Neural cell (in vitro differentiated cells): ENCODE measurements around the gene ADAMTS20. TPM values are rescaled to one million over a fixed set of nuclear protein-coding genes. Genes with fewer than 3 reads are reported as not detected.
"Not testable (repeated sequence)": the region's sequence is repeated elsewhere in the genome, so short reads cannot be mapped to it uniquely, and the experiment has no call there.

Experiments used
- H2AFZ ChIP-seq: fragments of 200-600, 300-800 bp; sonication (generic), shearing (Covaris generic); 2 replicates; pipeline ENCODE4 v1.6.0; 2014; ENCODE audit warnings: low read depth, mild to moderate bottlenecking, antibody characterized with exemption, low read length, moderate library complexity
- H3F3A ChIP-seq: fragments of 200-600 bp; shearing (Covaris generic); 2 replicates; pipeline ENCODE4 v1.6.1; 2016; ENCODE audit warnings: mild to moderate bottlenecking, moderate library complexity, mixed read lengths, antibody characterized with exemption, low read length; ENCODE audit not compliant: insufficient read depth, poor library complexity, severe bottlenecking
- H3K27ac ChIP-seq: fragments of 200-600, 300-800 bp; sonication (generic), shearing (Covaris generic); 2 replicates; pipeline ENCODE4 v1.5.1; 2014; ENCODE audit warnings: mild to moderate bottlenecking, low read length, moderate library complexity
- H3K27me3 ChIP-seq: fragments of 300-800, 200-600 bp; sonication (generic), shearing (Covaris generic); 2 replicates; pipeline ENCODE4 v1.6.0; 2014; ENCODE audit warnings: mild to moderate bottlenecking, low read depth, low read length, moderate library complexity; ENCODE audit not compliant: insufficient read depth
- H3K36me3 ChIP-seq: fragments of 300-800, 200-600 bp; sonication (generic), shearing (Covaris generic); 2 replicates; pipeline ENCODE4 v1.5.1; 2014; ENCODE audit warnings: mild to moderate bottlenecking, antibody characterized with exemption, low read length, moderate library complexity; ENCODE audit not compliant: insufficient read depth
- H3K4me2 ChIP-seq: fragments of 300-800, 200-600 bp; sonication (generic), shearing (Covaris generic); 2 replicates; pipeline ENCODE4 v1.6.0; 2014; ENCODE audit warnings: mild to moderate bottlenecking, low read length
- H3K4me3 ChIP-seq: fragments of 300-800, 200-600 bp; sonication (generic), shearing (Covaris generic); 2 replicates; pipeline ENCODE4 v1.5.1; 2014; ENCODE audit warnings: mild to moderate bottlenecking, low read length, moderate library complexity
- H3K79me2 ChIP-seq: fragments of 200-600 bp; shearing (Covaris generic); replicated peaks from 2 replicates; pipeline ENCODE4 v1.6.0; 2014; ENCODE audit warnings: mild to moderate bottlenecking, low read length, moderate library complexity; ENCODE audit not compliant: insufficient read depth
- H3K9ac ChIP-seq: fragments of 300-800, 200-600 bp; sonication (generic), shearing (Covaris generic); 2 replicates; pipeline ENCODE4 v1.6.1; 2016; ENCODE audit warnings: mild to moderate bottlenecking, low read length, mixed read lengths
- H3K9me2 ChIP-seq: fragments of 200-600 bp; shearing (Covaris generic); 2 replicates; pipeline ENCODE4 v1.6.1; 2016; ENCODE audit warnings: mild to moderate bottlenecking, low read length, mixed read lengths; ENCODE audit not compliant: insufficient read depth
- H3K9me3 ChIP-seq: fragments of 200-600, 300-800 bp; sonication (generic), shearing (Covaris generic); 2 replicates; pipeline ENCODE4 v1.6.1; 2016; ENCODE audit warnings: mild to moderate bottlenecking, mixed run types, low read length, moderate library complexity, mixed read lengths
- H4K20me1 ChIP-seq: fragments of 200-600 bp; shearing (Covaris generic); 2 replicates; pipeline ENCODE4 v1.6.1; 2016; ENCODE audit warnings: mild to moderate bottlenecking, mixed run types; ENCODE audit not compliant: insufficient read depth
- CTCF ChIP-seq: fragments of 450-650 bp; IDR thresholded peaks from 2 replicates; pipeline ENCODE4 v1.5.1; 2014; ENCODE audit warnings: antibody characterized with exemption, mild to moderate bottlenecking, moderate library complexity; ENCODE audit not compliant: poor library complexity, severe bottlenecking
- EP300 ChIP-seq: fragments of 450-650 bp; conservative IDR thresholded peaks from 2 replicates; pipeline ENCODE4 v1.6.1; 2014; ENCODE audit warnings: antibody characterized with exemption, mild to moderate bottlenecking, moderate library complexity; ENCODE audit not compliant: poor library complexity, severe bottlenecking
- EZH2 ChIP-seq: fragments of 200-600, 300-800 bp; shearing (Covaris generic), sonication (generic); IDR thresholded peaks from 2 replicates; pipeline ENCODE4 v1.6.1; 2014; ENCODE audit warnings: antibody characterized with exemption, low read length, borderline replicate concordance, mild to moderate bottlenecking; ENCODE audit not compliant: insufficient read depth, poor library complexity, severe bottlenecking
- MXI1 ChIP-seq: fragments of 450-650 bp; conservative IDR thresholded peaks from 2 replicates; pipeline ENCODE4 v1.6.1; 2014; ENCODE audit warnings: antibody characterized with exemption, mild to moderate bottlenecking; ENCODE audit not compliant: poor library complexity, severe bottlenecking
- POLR2AphosphoS5 ChIP-seq: IDR thresholded peaks from 2 replicates; pipeline ENCODE4 v1.6.1; 2012
- RAD21 ChIP-seq: fragments of 450-650 bp; conservative IDR thresholded peaks from 2 replicates; pipeline ENCODE4 v1.6.1; 2014; ENCODE audit warnings: antibody characterized with exemption, mild to moderate bottlenecking, moderate library complexity
- REST ChIP-seq: IDR thresholded peaks from 2 replicates; pipeline ENCODE4 v1.6.1; 2012; ENCODE audit warnings: borderline replicate concordance
- SMC3 ChIP-seq: fragments of 450-650 bp; conservative IDR thresholded peaks from 2 replicates; pipeline ENCODE4 v1.6.1; 2014; ENCODE audit warnings: antibody characterized with exemption, mild to moderate bottlenecking, moderate library complexity; ENCODE audit not compliant: poor library complexity
- TAF1 ChIP-seq: IDR thresholded peaks from 2 replicates; pipeline ENCODE4 v1.6.1; 2012; ENCODE audit warnings: low read depth
- polyA plus RNA-seq: library from polyadenylated mRNA; depleted of rRNA; stranded (reverse); fragments of >200 nt; gene quantifications from 2 replicates; pipeline ENCODE4 v1.2.3, GENCODE V29; 2014

ADAMTS20 gene
- polyA plus RNA-seq, 1 donor from 2014 or later, result 0.72 TPM

- H3K9me3 ChIP-seq, result no peaks in the 10 kb centered on the region
- no peak for TF ChIP-seq CTCF
- no peak for TF ChIP-seq RAD21
- no peak for TF ChIP-seq SMC3
- no peak for TF ChIP-seq REST
- TF ChIP-seq EP300, result no peak
- no peak for TF ChIP-seq POLR2AphosphoS5
- TF ChIP-seq EZH2, result no peak
- no peak for TF ChIP-seq TAF1
- TF ChIP-seq MXI1, result no peak
- H3K4me3 ChIP-seq, result no peak overlapping the region
- no peak overlapping the region for H2AFZ ChIP-seq
- H4K20me1 ChIP-seq, result no peaks in the 10 kb centered on the region
- H3K79me2 ChIP-seq, result no peaks in the 10 kb centered on the region
- no peak overlapping the region for H3K9ac ChIP-seq
- no peaks in the 10 kb centered on the region for H3K9me2 ChIP-seq
- no peak overlapping the region for H3K27ac ChIP-seq
- H3K4me2 ChIP-seq, result no peak overlapping the region
- H3F3A ChIP-seq, result no peaks in the 10 kb centered on the region
- no peaks in the 10 kb centered on the region for H3K36me3 ChIP-seq
- no peaks in the 10 kb centered on the region for H3K27me3 ChIP-seq
Measured at GRCh38 chr12:43362910-43363694, 188.9 kb downstream of the ADAMTS20 start.

GRCh38 chr12:43361031-43361710 lies 190.8 kb downstream of the ADAMTS20 start:
- Histone ChIP-seq H3K9me3 (no peaks in the 10 kb centered on the region), H3K4me2 (no peak overlapping the region), H4K20me1 (no peaks in the 10 kb centered on the region), H2AFZ (no peak overlapping the region), H3F3A (no peaks in the 10 kb centered on the region), H3K4me3 (no peak overlapping the region), H3K79me2 (no peaks in the 10 kb centered on the region), H3K27ac (no peak overlapping the region), H3K9ac (no peak overlapping the region), H3K36me3 (no peaks in the 10 kb centered on the region), H3K9me2 (no peaks in the 10 kb centered on the region), H3K27me3 (no peaks in the 10 kb centered on the region)
- TF ChIP-seq EP300 (no peak), POLR2AphosphoS5 (no peak), RAD21 (no peak), SMC3 (no peak), MXI1 (no peak), REST (no peak), TAF1 (no peak), EZH2 (no peak), CTCF (no peak)

GRCh38 chr12:43360001-43360400 lies 192.0 kb downstream of the ADAMTS20 start:
- H3K27ac ChIP-seq, H3K4me2 ChIP-seq, H3K9ac ChIP-seq, H3K9me3 ChIP-seq, H3K36me3 ChIP-seq, H2AFZ ChIP-seq, H3K4me3 ChIP-seq, H3F3A ChIP-seq, H3K9me2 ChIP-seq, H4K20me1 ChIP-seq, H3K79me2 ChIP-seq, H3K27me3 ChIP-seq: not testable (repeated sequence)
